Measurements from ENCODE around the gene TK2.

DNA sequence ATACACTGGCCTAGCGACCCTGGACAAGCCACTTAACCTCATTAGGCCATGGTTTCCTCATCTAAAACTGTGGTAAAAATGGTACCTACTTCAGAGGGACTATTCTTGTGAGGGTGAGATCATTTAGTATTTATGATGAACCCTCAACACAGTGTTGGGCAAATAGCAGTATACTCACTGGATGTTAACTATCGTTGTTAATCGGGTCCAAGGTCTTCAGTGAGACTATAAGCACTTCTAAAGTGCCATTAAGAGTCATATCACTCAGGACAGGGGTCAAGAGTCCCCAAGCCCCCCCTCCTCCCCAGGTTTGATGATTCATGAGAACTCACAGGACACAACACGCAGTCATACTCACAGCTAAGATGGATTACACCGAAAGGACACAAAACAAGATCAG, 11.0 kb downstream of the TK2 start:
- TF ChIP-seq, protein P1, sequence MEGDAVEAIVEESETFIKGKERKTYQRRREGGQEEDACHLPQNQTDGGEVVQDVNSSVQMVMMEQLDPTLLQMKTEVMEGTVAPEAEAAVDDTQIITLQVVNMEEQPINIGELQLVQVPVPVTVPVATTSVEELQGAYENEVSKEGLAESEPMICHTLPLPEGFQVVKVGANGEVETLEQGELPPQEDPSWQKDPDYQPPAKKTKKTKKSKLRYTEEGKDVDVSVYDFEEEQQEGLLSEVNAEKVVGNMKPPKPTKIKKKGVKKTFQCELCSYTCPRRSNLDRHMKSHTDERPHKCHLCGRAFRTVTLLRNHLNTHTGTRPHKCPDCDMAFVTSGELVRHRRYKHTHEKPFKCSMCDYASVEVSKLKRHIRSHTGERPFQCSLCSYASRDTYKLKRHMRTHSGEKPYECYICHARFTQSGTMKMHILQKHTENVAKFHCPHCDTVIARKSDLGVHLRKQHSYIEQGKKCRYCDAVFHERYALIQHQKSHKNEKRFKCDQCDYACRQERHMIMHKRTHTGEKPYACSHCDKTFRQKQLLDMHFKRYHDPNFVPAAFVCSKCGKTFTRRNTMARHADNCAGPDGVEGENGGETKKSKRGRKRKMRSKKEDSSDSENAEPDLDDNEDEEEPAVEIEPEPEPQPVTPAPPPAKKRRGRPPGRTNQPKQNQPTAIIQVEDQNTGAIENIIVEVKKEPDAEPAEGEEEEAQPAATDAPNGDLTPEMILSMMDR (conservative IDR thresholded peaks at IDR 0.05 in 1 of 2, IDR thresholded peaks at IDR 0.05 in 1 of 2; ENCODE audit: low read depth in 1 of 2, low read length in 2 of 2) = no peak
- no peak for TF ChIP-seq EZH2 (IDR thresholded peaks at IDR 0.05; ENCODE audit: low read length, missing control alignments)

Data from fibroblast of lung (primary cell).